HEK293 (cell line): ENCODE results near the gene NOP10.

Source experiments
- CTCF ChIP-seq: fragments of 450-650 bp; formaldehyde crosslinking; IDR thresholded peaks from 2 replicates; pipeline ENCODE4 v1.5.1; 2016; ENCODE audit warnings: missing biosample characterization, missing genetic modification characterization
- FEZF1 ChIP-seq: fragments of 450-650 bp; formaldehyde crosslinking; IDR thresholded peaks from 2 replicates; pipeline ENCODE4 v1.5.1; 2016; ENCODE audit warnings: missing biosample characterization, missing genetic modification characterization
- PATZ1 ChIP-seq: fragments of 450-650 bp; formaldehyde crosslinking; IDR thresholded peaks from 2 replicates; pipeline ENCODE4 v1.5.1; 2016; ENCODE audit warnings: missing biosample characterization, missing genetic modification characterization
- ZIC2 ChIP-seq: fragments of 450-650 bp; formaldehyde crosslinking; IDR thresholded peaks from 2 replicates; pipeline ENCODE4 v1.5.1; 2016; ENCODE audit warnings: missing biosample characterization, missing genetic modification characterization
- ZNF112 ChIP-seq: fragments of 450-650 bp; formaldehyde crosslinking; IDR thresholded peaks from 2 replicates; pipeline ENCODE4 v1.5.0; 2017; ENCODE audit warnings: missing biosample characterization, missing genetic modification characterization
- ZNF37A ChIP-seq: fragments of 450-650 bp; IDR thresholded peaks from 2 replicates; pipeline ENCODE4 v1.5.1; 2018; ENCODE audit warnings: missing biosample characterization, missing genetic modification characterization
- ZNF514 ChIP-seq: fragments of 450-650 bp; formaldehyde crosslinking; IDR thresholded peaks from 2 replicates; pipeline ENCODE4 v1.5.1; 2016; ENCODE audit warnings: missing biosample characterization, missing genetic modification characterization
- ZNF544 ChIP-seq: fragments of 450-650 bp; formaldehyde crosslinking; IDR thresholded peaks from 2 replicates; pipeline ENCODE4 v1.5.0; 2017; ENCODE audit warnings: missing biosample characterization, missing genetic modification characterization
- ZNF558 ChIP-seq: fragments of 450-650 bp; formaldehyde crosslinking; IDR thresholded peaks from 2 replicates; pipeline ENCODE4 v1.5.1; 2016; ENCODE audit warnings: missing biosample characterization, missing genetic modification characterization
- ZNF777 ChIP-seq: fragments of 450-650 bp; formaldehyde crosslinking; IDR thresholded peaks from 2 replicates; pipeline ENCODE4 v1.5.1; 2017; ENCODE audit warnings: missing biosample characterization, missing genetic modification characterization, borderline replicate concordance
- ZNF785 ChIP-seq: fragments of 450-650 bp; formaldehyde crosslinking; IDR thresholded peaks from 2 replicates; pipeline ENCODE4 v1.5.1; 2016; ENCODE audit warnings: missing biosample characterization, missing genetic modification characterization

GRCh38 chr15:34336231-34336990, 6.5 kb downstream of the NOP10 start:
- TF ChIP-seq CTCF (tag by site-specific recombination) (no peak), ZNF514 (tag by site-specific recombination) (no peak), ZNF558 (tag by site-specific recombination) (no peak), ZNF544 (tag by site-specific recombination) (no peak), ZIC2 (no peak), PATZ1 (tag by site-specific recombination) (no peak), ZNF777 (tag by site-specific recombination) (no peak), ZNF37A (tag by site-specific recombination) (no peak), FEZF1 (no peak), ZNF112 (no peak), ZNF785 (tag by site-specific recombination) (no peak)
